NCI-H524 (cell line): ENCODE measurements around the gene PLB1.
A peak's percentile ranks its signal among the peaks of the same experiment; 100 is the strongest.

Experiments
- DNase-seq, 2 experiments: peaks; one replicate each; lab custom pipeline; 2025; lab: John Stamatoyannopoulos, UW

PLB1 gene, protein sequence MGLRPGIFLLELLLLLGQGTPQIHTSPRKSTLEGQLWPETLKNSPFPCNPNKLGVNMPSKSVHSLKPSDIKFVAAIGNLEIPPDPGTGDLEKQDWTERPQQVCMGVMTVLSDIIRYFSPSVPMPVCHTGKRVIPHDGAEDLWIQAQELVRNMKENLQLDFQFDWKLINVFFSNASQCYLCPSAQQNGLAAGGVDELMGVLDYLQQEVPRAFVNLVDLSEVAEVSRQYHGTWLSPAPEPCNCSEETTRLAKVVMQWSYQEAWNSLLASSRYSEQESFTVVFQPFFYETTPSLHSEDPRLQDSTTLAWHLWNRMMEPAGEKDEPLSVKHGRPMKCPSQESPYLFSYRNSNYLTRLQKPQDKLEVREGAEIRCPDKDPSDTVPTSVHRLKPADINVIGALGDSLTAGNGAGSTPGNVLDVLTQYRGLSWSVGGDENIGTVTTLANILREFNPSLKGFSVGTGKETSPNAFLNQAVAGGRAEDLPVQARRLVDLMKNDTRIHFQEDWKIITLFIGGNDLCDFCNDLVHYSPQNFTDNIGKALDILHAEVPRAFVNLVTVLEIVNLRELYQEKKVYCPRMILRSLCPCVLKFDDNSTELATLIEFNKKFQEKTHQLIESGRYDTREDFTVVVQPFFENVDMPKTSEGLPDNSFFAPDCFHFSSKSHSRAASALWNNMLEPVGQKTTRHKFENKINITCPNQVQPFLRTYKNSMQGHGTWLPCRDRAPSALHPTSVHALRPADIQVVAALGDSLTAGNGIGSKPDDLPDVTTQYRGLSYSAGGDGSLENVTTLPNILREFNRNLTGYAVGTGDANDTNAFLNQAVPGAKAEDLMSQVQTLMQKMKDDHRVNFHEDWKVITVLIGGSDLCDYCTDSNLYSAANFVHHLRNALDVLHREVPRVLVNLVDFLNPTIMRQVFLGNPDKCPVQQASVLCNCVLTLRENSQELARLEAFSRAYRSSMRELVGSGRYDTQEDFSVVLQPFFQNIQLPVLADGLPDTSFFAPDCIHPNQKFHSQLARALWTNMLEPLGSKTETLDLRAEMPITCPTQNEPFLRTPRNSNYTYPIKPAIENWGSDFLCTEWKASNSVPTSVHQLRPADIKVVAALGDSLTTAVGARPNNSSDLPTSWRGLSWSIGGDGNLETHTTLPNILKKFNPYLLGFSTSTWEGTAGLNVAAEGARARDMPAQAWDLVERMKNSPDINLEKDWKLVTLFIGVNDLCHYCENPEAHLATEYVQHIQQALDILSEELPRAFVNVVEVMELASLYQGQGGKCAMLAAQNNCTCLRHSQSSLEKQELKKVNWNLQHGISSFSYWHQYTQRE (N-terminal part only)

DNA sequence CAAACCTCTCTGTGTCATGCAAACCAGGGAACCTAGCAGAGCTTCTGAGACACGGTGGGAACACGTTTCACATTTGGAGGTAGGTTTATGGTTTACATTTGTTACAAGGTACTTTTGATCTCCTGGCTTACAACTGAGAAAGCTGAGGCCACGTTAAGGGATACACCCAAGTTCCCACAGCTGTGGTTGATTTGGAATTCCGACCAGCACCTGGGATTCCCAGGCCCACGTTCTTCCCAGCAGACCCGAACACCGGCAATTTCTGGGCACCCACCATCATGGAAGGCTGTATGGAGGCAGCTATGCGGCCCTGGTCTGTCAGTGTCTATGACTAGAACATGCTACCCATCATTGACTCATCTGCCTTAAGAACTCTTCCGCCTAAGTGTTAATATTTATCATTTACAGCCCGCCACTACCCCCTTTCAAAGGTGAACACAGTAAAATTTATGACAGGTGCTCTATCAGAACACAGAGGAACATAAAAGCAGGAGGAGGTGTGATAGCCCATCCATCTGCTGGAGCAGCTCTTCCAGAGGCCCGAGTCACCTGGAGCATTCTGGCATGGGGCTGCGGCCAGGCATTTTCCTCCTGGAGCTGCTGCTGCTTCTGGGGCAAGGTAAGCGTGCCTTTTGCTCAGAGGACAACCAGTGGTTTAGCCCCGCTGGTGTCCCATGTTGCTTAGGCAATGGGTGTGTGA, at the start of gene PLB1:
Gene PLB1 (plus strand): TSS at position 510 of the 700 bp plus-strand sequence. CDS start 55 bp downstream, at position 565.
- no peak for DNase-seq

DNA sequence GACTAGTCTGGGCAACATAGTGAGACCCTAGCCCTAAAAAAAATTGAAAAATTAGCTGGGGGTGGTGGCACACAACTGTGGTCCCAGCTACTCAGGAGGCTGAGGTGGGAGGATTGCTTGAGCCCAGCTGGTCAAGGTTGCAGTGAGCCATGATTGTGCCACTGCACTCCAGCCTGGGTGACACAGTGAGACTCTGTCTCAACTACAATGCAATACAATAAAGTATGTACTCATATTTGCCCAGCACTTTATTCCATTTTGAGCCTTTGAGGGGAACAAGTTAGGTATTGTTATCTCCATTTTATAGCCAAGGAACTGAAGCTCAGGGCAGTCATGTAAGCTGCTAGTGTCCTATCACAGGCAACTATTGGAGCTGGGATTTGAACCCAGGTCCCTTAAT, 49.3 kb upstream of the PLB1 start:
- no peak for DNase-seq

DNA sequence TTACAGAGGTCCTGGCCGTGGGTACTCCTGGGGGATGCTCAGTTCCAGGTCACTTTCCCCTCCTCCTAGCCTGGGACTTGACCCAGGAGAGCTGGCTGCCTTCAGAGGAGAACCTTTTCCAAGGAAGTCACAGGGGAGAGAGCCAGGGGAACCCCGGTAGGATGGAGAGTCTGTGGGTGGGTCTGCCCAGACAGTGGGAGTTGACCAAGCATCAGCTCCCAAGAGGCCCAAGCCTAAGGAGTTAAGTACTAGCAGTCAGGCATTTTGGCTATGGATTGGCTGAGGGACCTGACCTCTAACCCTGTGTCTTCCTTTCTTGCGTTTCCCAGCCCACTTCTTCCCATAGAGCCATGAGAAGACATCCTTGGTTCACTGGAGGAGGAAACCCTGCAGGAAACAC, 48.8 kb upstream of the PLB1 start:
- DNase-seq = no peak

DNA sequence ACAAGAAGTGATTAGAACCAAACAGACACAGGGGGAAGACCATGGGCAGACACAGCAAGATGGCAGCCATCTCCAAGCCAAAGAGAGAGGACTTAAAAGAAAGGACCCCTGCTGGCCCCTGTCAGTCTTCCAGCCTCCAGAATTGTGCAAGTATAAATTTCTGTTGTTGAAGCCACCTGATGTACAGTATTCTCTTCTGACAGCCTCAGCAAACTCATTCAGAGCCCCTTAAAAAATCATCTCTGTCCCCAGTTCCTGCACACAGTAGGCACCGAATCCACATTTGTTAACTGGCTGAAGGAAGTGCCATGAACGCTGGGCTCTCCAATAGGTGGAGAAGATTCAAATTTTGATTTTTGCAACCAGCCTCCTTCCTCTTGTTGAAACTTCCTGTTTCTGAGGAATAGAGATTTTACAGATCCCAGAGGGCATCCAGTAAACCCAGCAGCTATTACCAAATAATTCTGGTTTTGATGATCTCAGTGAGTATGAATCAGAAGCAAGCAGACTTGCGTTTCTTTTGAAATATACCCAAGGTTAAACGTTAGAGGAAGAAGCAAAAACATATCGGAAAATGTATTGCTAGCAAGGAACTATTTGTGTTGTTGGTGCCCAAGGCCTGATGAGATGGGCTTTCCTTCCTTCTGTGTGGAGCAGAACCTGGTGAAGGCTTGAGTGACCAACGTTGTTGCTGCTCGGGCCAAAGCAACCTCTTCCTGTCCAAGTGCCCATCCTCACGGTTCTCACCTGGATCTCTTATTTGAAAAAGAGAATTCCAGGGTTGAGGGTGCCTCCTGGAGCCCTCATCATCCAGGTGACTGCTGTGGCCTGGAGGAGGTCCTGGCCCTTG, 47.7 kb upstream of the PLB1 start:
- DNase-seq = no peak

DNA sequence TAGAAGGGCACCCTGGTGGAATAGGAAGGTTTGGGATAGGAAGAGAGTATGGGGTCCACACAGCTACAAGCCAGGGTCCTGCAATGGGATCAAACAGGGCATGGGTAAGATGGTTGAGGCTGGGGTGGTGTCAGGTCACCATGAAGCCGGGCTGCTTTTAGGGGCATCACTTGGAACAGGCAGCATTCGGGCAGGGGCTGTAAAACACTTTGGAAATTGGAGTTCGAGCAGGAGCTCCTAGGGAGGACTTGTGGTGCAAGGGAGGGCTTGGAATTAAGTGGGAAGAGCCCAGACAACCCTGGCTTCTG, 47.1 kb upstream of the PLB1 start:
- DNase-seq = no peak

DNA sequence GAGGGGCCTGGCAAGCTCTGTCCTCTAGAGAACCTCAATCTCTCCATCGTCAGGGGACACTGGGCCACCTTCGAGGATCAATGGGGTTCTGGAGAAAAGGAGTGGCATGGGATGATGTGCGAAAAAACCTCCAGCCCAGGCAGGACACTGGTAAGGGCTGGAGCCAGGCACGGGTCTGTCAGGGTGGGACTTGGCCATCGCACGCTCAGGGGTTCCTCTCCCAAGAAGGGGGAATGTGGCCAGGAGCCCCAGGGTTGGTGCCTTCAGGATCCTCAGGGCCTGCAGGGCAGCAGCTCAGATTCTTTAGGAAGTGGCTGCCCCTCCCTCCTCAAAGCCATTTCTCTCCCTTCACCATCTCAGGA, 46.8 kb upstream of the PLB1 start:
- DNase-seq = no peak

DNA sequence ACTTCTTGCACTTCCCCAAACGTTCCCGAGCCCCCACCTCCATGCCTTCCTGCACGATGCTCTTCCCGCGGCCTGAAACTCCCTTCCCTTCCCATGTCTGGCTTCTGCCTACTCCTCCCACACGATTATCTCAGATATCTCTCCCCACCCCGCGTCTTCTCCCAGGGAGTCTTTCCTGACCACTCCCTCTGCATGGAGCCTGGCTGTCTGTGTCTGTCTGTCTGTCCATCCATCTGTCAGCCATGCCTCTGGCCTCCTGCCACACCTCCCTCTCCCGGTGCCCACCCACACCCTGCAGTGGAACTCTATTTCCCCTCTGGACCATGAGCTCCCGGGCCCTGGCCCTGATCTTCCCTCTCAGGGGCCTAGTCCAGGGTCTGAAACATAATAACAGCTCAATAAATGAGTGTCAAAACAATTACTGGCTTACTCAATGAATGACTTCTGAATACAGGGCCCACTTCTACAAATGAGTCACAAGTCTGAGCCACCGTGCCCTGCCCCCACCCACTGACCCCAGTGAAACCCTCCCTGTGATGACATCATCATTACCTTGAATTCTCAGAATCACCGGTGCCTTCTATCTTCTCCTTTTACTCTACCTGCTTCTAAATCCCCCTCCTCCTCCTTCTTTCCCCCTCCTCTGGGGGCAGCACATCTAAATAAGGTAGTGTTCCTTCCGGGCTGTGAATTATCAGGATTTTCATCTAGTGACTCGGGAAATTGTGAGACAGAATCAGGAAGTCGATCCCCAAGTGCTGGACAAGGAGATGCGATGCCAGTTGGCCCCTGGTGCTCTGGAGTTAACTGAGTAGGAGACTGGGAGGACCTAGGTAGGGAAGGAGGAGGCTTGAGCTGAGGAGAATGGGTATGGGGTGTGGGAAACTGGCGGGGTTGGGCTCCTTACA, 46.1 kb upstream of the PLB1 start:
- DNase-seq = no peak

DNA sequence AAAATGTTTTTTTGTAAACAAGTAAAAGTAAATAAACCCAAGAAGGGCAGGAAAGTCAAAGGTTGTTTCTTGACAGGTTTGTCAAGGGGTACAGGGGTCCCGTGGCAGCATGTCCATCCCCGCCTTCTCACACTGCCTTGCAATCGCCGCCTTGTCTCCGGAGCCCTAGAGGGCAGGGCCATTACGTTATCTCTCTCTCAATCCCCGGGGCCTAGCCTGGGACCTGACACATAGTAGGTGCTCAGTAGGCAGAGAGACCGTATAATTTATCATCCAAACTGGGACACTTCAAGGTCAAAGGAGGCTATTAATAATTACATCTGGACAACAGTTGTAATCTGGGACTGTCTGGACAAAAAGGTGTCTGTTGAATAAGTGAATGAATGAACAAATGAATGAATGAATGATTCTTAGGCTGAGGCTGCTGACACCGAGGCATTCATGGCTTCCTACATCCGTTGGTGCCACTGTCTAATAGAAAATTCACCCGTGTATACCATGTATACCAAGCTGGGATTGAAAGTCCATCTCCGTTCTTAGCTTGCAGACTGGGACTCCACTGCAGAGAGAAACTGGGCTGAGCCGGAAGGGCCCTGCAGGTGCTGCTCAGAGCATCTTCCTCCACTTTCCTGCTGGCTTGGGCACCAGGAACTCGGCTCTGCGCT, 44.8 kb upstream of the PLB1 start:
- no peak for DNase-seq

DNA sequence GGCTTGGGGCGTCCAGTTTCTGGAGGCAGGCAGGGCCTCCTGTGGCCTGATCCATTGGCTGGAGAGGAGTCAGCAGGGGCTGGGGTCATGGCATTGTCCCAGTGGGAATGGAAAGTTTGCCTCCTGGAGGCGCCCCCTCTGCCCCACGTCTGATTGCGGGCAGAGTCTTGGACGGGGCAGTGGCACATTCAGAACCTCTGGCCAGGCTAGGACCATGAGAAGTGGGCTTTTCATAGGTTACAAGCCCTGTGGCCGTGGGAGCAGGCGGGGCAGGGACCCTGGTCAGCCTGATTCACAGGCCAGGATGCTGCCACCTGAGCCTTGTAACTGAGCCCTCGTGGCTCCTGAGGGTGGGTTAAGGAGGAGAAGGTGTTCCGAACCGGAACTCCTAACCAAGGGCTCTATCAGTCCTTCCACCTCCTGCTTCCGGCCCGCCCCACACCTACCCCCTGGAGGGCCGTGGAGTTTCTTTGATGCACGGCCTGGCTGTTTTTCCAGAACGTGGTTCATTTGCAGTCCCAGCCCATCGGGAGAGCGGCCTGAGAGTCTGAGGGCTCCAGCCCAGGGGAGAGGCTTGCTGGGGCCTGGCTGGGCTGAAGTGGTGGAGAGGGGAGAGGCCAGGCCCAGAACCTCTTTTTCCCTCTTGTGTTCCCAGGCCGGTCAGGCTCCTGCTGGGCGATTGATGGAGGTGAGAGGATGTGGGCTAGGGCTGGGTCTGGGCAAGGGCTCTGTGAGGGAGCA, 43.9 kb upstream of the PLB1 start:
- no peak for DNase-seq

DNA sequence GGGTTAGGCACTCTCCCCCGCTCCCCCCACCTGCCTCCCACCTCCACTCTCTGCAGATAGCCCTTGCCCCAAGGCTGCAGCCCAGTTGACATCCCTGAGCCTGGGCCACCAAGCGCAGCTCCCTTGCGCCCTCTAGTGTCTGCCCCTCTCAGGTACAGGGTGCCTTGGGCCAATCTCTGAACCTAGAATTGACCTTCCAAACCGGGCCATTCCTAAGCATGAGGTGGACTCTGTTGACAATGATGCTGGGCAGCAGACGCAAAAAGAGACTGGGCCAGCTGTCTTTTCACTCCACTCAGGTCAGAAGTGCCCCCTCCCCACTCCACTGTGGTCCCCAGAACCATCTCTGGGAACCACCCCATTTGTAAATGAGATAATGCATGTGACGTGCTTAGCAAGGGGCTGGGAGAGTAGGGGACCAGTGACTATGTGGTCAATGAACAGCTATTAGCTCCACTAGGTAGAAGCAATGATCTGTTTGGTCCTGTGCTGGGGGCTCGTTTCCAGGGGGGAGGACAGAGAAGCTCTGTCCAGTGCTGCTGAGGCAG, 43.3 kb upstream of the PLB1 start:
- DNase-seq = peak; percentile 16 to 50

DNA sequence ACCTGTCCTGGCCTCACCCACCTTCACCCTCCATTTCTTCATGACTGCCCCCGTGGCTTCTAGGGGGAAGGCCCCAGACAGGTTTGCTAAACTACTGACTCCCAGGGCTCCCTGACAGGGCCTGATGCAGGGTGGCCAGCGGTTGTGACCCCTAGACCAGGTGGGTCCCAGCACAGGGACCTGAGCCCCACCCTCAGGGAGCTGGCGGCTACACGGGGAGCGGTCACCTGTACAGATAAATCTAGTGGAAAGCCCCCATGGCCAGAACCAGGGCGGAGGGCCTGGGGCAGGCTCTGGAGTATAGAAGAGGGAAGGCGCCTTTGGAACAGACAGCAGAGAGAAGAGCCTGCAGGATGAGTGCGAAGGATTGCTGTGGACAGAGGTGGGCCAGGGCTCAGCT, 42.5 kb upstream of the PLB1 start:
- no peak for DNase-seq

DNA sequence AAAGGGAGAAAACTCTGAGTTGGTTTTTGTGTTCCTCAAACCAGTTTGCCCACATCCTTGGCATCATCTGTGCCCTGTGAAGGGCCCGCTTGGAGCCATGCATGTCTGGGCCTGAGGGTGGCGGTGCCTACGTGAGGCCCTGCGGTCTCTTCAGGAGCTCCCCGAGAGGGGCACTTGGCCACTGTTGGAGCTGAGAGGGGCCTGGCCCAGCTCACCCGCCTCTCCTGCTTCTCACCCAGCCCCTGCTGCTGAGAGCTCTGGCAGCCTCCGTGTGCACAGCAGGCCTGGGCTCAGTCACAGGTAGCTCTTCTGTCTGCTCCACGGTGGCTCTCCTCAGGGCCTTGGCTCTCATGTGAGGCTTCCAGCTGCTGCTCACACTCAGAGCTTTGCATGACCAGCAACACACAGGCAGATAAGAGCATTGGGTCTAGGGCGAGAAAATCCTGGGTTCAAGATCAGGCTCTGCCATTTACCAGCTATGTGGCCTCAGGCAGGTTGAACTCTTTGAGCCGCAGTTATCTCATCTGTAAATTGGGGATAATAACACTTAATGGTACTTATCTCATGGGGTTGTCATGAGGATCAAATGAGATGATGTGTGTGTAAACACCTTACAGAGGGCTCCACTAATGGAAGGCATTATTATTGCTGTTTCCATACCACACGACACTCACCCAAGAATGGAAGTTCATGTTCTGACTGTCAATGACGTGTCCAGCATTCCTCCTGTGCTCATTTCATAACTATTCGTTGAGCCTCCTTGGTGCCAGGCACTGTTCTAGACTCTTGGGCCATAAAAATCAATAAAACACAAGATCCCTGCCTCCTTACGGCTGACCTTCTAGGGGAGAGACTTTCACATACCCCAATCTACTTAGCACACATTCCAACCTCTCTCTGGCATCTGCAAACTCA, 41.6 kb upstream of the PLB1 start:
- no peak for DNase-seq

DNA sequence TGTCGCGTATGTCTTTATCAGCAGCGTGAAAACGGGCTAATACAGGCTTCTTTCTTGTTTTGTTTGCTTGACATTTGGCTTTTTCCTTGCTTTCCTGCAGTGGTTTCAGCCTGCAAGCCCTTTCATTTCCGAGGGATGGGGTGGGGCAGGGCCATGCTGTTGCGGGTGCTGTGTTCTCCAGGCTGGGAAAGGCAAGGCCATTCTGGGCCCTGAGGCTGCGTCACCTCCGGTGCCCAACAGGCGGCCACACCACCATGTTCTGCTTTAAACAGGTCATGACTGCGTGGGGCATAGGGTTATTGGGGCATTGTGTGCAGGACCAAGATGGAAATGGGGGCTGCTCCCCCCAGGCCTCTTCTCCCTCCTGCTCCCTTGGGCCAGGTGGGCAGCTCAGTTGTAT, 38.6 kb upstream of the PLB1 start:
- DNase-seq = no peak

DNA sequence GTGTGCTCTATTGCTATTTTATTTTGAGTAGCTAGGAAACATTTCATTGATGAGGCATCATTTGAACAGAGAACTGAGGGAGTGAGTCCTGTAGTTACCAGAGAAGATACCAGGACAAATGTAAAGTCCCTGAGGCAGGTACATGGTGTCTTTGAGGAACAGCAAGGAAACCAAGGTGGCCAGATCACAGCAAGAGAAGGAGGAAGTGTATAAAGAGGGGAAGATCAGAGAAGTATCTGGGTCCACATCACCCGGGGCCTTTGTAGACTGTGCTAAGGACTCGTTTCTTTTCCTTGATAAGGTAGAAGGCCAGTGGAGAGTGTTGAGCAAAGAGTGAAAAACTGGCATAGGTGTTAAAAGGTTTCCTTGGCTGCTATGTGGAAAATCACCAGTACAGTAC, 34.8 kb upstream of the PLB1 start:
- DNase-seq = no peak

DNA sequence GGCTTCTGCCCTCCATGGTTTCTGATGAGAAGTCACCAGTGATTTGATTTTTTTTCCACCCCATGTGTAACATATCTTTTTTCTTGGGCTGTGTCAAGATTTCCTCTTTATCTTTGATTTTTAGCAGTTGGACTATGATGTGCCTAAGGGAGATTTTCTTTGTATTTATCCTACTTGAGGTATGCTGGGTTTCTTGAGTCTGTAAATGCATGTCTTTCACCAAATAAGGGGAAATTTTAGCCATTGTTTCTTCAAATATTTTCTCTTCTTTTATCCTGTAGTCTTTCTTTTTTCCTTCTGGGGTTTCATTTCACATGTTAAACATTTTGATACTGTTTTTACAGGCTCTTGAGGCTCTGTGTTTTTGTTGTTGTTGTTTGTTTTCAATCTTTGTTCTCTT, 33.7 kb upstream of the PLB1 start:
- no peak for DNase-seq

DNA sequence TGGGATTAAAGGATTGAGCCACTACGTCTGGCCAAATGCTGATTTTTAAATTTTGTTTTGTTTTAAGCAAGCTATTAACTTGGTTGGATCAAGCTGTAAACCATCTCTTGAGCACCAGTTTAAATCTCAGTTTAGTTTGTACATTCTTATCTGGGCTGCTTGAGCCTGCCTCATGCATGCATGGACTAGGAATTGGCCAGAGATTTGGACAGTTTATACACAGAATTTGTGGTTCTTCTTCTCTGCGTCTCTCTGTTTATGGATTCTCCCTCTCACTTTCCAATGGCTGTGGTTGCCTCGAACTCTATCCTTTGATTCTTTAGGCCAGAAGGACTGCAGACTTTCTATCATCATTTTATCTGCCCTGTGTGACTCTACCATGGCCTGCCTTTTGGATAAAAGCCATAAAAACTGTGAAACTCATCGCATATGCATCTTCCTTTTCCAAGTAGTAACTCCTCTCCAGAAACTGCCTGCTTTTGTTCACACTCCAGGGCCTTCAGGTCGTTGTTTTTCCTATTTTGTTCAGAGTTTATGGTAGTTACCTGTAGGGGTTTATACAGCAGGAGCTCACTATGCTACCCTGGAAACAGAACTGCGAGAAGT, 32.5 kb upstream of the PLB1 start:
- no peak for DNase-seq

DNA sequence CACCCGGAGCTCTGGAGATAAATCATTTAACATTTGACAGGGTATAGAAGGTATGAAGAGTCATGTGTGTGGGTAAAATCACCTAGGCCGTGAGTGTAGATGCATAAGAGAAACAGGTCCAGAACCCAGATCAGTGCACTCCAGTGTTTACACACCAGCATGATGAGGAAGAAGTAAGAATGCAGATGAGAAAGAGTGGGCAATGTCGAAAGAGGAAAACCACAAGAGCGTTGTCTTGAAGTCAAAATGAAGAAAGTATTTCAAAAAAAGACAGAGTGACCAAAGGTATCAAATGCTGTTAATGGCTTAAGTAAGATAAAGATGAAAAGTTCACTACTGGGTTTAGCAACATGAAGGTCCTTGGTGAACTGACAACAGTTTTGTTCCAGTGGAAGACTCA, 32.0 kb upstream of the PLB1 start:
- no peak for DNase-seq
